IMR-90 (cell line): Measurements from ENCODE around the gene CYP2B6. TPM values are rescaled to one million over a fixed set of nuclear protein-coding genes. Genes with fewer than 3 reads are reported as not detected.

ENCODE experiments used
- ATAC-seq: fragments of 200-7000 bp; cut with Tn5 transposase; 2 replicates; pipeline ENCODE4 v1.9.1; 2020; ENCODE audit warnings: low read depth, mild to moderate bottlenecking, moderate library complexity
- BruUV-seq: library from RNA; stranded (reverse); fragments of 400-500 nt; replicated peaks from 2 replicates; lab custom pipeline; 2021; lab: Mats Ljungman, UMichigan
- CTCF ChIA-PET: fragments of 300-600 bp; formaldehyde crosslinking; extraction: SDS; loops from one replicate; lab custom pipeline; 2021; ENCODE audit warnings: antibody characterized with exemption; lab: Yijun Ruan, JAX
- POLR2A ChIA-PET: fragments of 300-600 bp; sonication (Branson Sonifier 250); formaldehyde crosslinking; loops from one replicate; lab custom pipeline; 2022; ENCODE audit warnings: antibody characterized with exemption; ENCODE audit not compliant: unreplicated experiment; lab: Charles Lee
- DNase-seq: peaks from one replicate; pipeline ENCODE4 v3.0.0; 2013
- H2AFZ ChIP-seq: replicated peaks from 2 replicates; pipeline ENCODE3; 2013; ENCODE audit warnings: low read length, mild to moderate bottlenecking; ENCODE audit not compliant: poor library complexity
- H2AK5ac ChIP-seq: 2 replicates; pipeline ENCODE4 v1.6.1; 2013; ENCODE audit warnings: low read depth, low read length, inconsistent platforms
- H2AK9ac ChIP-seq: replicated peaks from 2 replicates; pipeline ENCODE3; 2013; ENCODE audit warnings: mild to moderate bottlenecking, low read depth, low read length, moderate library complexity; ENCODE audit not compliant: poor library complexity
- H2BK120ac ChIP-seq: 2 replicates; pipeline ENCODE4 v1.6.1; 2013; ENCODE audit warnings: low read depth, low read length, inconsistent platforms
- H2BK15ac ChIP-seq: 3 replicates; pipeline ENCODE4 v1.6.1; 2013; ENCODE audit warnings: low read depth, low read length, inconsistent platforms
- H2BK20ac ChIP-seq: 2 replicates; pipeline ENCODE4 v1.6.1; 2013; ENCODE audit warnings: low read depth, mild to moderate bottlenecking, inconsistent platforms, low read length, moderate library complexity
- H2BK5ac ChIP-seq: 2 replicates; pipeline ENCODE4 v1.6.1; 2013; ENCODE audit warnings: mild to moderate bottlenecking, low read depth, low read length, inconsistent platforms; ENCODE audit not compliant: poor library complexity, severe bottlenecking
- H3K14ac ChIP-seq: replicated peaks from 2 replicates; pipeline ENCODE4 v1.6.1; 2013; ENCODE audit warnings: low read depth, low read length, inconsistent platforms
- H3K18ac ChIP-seq: 2 replicates; pipeline ENCODE4 v1.6.1; 2013; ENCODE audit warnings: low read depth, low read length, control low read depth
- H3K23ac ChIP-seq: 2 replicates; pipeline ENCODE4 v1.6.1; 2013; ENCODE audit warnings: low read depth, low read length, inconsistent platforms
- H3K27ac ChIP-seq: 2 replicates; pipeline ENCODE4 v1.5.1; 2013; ENCODE audit warnings: mild to moderate bottlenecking, control low read depth, low read length; ENCODE audit not compliant: insufficient read depth
- H3K27me3 ChIP-seq: 2 replicates; pipeline ENCODE4 v1.6.1; 2013; ENCODE audit warnings: low read length; ENCODE audit not compliant: control insufficient read depth, insufficient read depth
- H3K36me3 ChIP-seq: 2 replicates; pipeline ENCODE4 v1.6.1; 2013; ENCODE audit warnings: low read length, mixed read lengths; ENCODE audit not compliant: control insufficient read depth, insufficient read depth
- H3K4ac ChIP-seq: 2 replicates; pipeline ENCODE4 v1.6.1; 2013; ENCODE audit warnings: low read depth, low read length, inconsistent platforms
- H3K4me1 ChIP-seq: 2 replicates; pipeline ENCODE4 v1.6.1; 2013; ENCODE audit warnings: low read length, mixed read lengths; ENCODE audit not compliant: control insufficient read depth, insufficient read depth
- H3K4me2 ChIP-seq: 2 replicates; pipeline ENCODE4 v1.6.1; 2013; ENCODE audit warnings: low read depth, mild to moderate bottlenecking, control low read depth, low read length, moderate library complexity
- H3K4me3 ChIP-seq: 2 replicates; pipeline ENCODE4 v1.5.1; 2013; ENCODE audit warnings: low read depth, mild to moderate bottlenecking, control low read depth, low read length, moderate library complexity; ENCODE audit not compliant: insufficient read depth
- H3K56ac ChIP-seq: 2 replicates; pipeline ENCODE4 v1.6.1; 2013; ENCODE audit warnings: low read length, inconsistent platforms; ENCODE audit not compliant: insufficient read depth; ENCODE audit errors: extremely low read depth
- H3K79me1 ChIP-seq, 2 experiments: 2 replicates each; pipeline ENCODE4 v1.6.1; 2013; ENCODE audit warnings: low read length in 2 of 2, inconsistent platforms in 1 of 2, low read depth in 1 of 2
- H3K9ac ChIP-seq: 2 replicates; pipeline ENCODE4 v1.6.1; 2013; ENCODE audit warnings: low read depth, low read length, control low read depth
- H3K9me1 ChIP-seq: 2 replicates; pipeline ENCODE4 v1.6.1; 2013; ENCODE audit warnings: low read length, inconsistent platforms; ENCODE audit not compliant: insufficient read depth
- H3K9me3 ChIP-seq: 2 replicates; pipeline ENCODE4 v1.6.1; 2013; ENCODE audit warnings: low read length; ENCODE audit not compliant: control insufficient read depth, insufficient read depth
- H4K20me1 ChIP-seq: 2 replicates; pipeline ENCODE4 v1.6.1; 2013; ENCODE audit warnings: low read length, inconsistent platforms; ENCODE audit not compliant: insufficient read depth
- H4K5ac ChIP-seq: 2 replicates; pipeline ENCODE4 v1.6.1; 2013; ENCODE audit warnings: mild to moderate bottlenecking, low read depth, low read length, control low read depth
- H4K8ac ChIP-seq, 2 experiments: 2 replicates each; pipeline ENCODE4 v1.6.1; 2013; ENCODE audit warnings: low read depth in 2 of 2, low read length in 2 of 2, control low read depth in 1 of 2, inconsistent platforms in 1 of 2
- H4K91ac ChIP-seq: 2 replicates; pipeline ENCODE4 v1.6.1; 2013; ENCODE audit warnings: low read depth, low read length, inconsistent platforms; ENCODE audit not compliant: insufficient read depth
- BHLHE40 ChIP-seq: fragments of 150-350 bp; IDR thresholded peaks from 2 replicates; pipeline ENCODE4 v1.6.1; 2016; ENCODE audit warnings: mild to moderate bottlenecking, low read depth, low read length
- CEBPB ChIP-seq: IDR thresholded peaks from 2 replicates; pipeline ENCODE4 v1.6.1; 2012; ENCODE audit warnings: low read depth, low read length, improper control_type of control experiment
- FOS ChIP-seq: fragments of 150-350 bp; IDR thresholded peaks from 2 replicates; pipeline ENCODE4 v1.6.1; 2016; ENCODE audit warnings: low read depth, low read length
- MAFK ChIP-seq: IDR thresholded peaks from 2 replicates; pipeline ENCODE4 v1.6.1; 2012; ENCODE audit warnings: low read depth, low read length, improper control_type of control experiment
- MAZ ChIP-seq: IDR thresholded peaks from 2 replicates; pipeline ENCODE4 v1.6.1; 2012; ENCODE audit warnings: low read depth, mild to moderate bottlenecking, low read length, improper control_type of control experiment, moderate library complexity, borderline replicate concordance
- MXI1 ChIP-seq: IDR thresholded peaks from 2 replicates; pipeline ENCODE4 v1.6.1; 2012; ENCODE audit warnings: low read depth, mild to moderate bottlenecking, low read length, moderate library complexity, borderline replicate concordance
- NFE2L2 ChIP-seq: fragments of 150-350 bp; IDR thresholded peaks from 2 replicates; pipeline ENCODE4 v1.6.1; 2016; ENCODE audit warnings: low read depth, mild to moderate bottlenecking, low read length
- POLR2A ChIP-seq: IDR thresholded peaks from 2 replicates; pipeline ENCODE4 v1.6.1; 2012; ENCODE audit warnings: mild to moderate bottlenecking, low read depth, low read length
- RAD21 ChIP-seq: IDR thresholded peaks from 2 replicates; pipeline ENCODE4 v1.6.1; 2012; ENCODE audit warnings: low read length, improper control_type of control experiment
- RCOR1 ChIP-seq: IDR thresholded peaks from 2 replicates; pipeline ENCODE4 v1.6.1; 2012; ENCODE audit warnings: mild to moderate bottlenecking, low read length, improper control_type of control experiment; ENCODE audit not compliant: insufficient replicate concordance
- RFX5 ChIP-seq: IDR thresholded peaks from 2 replicates; pipeline ENCODE4 v1.8.0; 2012; ENCODE audit warnings: low read depth, mild to moderate bottlenecking, low read length, moderate library complexity
- SMC3 ChIP-seq: fragments of 150-350 bp; IDR thresholded peaks from 2 replicates; pipeline ENCODE4 v1.6.1; 2016; ENCODE audit warnings: low read depth, mild to moderate bottlenecking, antibody characterized with exemption, low read length, moderate library complexity
- WGBS, 2 experiments: methylation state at CpG; one replicate each; pipeline versions ENCODE4 v1.1.5 to v1.1.7; 2013; ENCODE audit warnings: missing lambda C conversion rate in 2 of 2; ENCODE audit not compliant: insufficient read length in 1 of 2; ENCODE audit errors: extremely low coverage in 2 of 2; 5-methylcytosine and 5-hydroxymethylcytosine counted together
- dilution Hi-C: fragments of 300-500 bp; cut with HindIII; formaldehyde crosslinking; loops from one replicate; pipeline ENCODE4 v1.14.3; 2018; ENCODE audit warnings: low sequenced_read_pairs; ENCODE audit not compliant: unreplicated experiment
- in situ Hi-C: fragments of 300-500 bp; cut with MboI; formaldehyde crosslinking; loops from 3 replicates; pipeline ENCODE4 v1.14.3; 2019; ENCODE audit warnings: low sequenced_read_pairs, inconsistent platforms, mixed read lengths
- intact Hi-C: fragments of 100-400 bp; cut with micrococcal nuclease; formaldehyde crosslinking; loops from 2 replicates; pipeline ENCODE4 v1.10.0; 2022
- polyA plus RNA-seq, 3 experiments: library from polyadenylated mRNA; depleted of rRNA; stranded (reverse); fragments of >200 nt; gene quantifications; 2 replicates each; pipeline ENCODE4 v1.2.3, GENCODE V29; 2012; ENCODE audit warnings: low replicate concordance in 1 of 3
- total RNA-seq: library from RNA; depleted of rRNA; stranded (reverse); fragments of >200 nt; gene quantifications from 2 replicates; pipeline ENCODE4 v1.2.3, GENCODE V29; 2012
- TF ChIP-seq, protein P1 (sequence below): conservative IDR thresholded peaks from 2 replicates; pipeline ENCODE4 v1.5.1; 2012; ENCODE audit warnings: mild to moderate bottlenecking, low read depth, low read length, improper control_type of control experiment
- TF ChIP-seq, protein P2 (sequence below): fragments of 150-350 bp; IDR thresholded peaks from 2 replicates; pipeline ENCODE4 v1.6.1; 2016; ENCODE audit warnings: low read depth, mild to moderate bottlenecking, low read length, moderate library complexity, borderline replicate concordance

The CYP2B6 gene
- total and polyA plus RNA-seq, 2 of the 4 experiments (the other 2 are of a cell fraction) = not detected

DNA sequence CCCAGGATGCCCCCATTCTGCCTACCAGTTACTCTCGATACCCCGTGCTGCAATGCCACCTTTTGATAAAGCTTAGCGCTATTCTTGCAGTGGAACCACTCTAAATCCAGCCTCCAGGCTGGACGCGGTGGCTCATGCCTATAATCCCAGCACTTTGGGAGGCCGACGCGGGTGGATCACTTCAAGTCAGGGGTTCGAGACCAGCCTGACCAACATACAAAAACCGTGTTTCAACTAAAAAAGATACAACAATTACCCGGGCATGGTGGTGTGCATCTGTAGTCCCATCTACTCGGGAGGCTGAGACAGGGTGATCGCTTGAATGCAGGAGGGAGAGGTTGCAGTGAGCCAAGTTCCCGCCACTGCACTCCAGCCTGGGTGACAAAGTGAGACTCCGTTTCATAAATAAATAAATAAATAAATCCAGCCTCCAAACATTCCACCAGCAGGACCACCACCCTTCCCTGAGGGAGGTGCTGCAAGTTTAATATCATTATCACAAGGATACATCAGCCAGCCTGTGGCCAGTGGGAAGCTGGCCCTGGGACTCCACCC, 27.7 kb downstream of the CYP2B6 start:
- H2BK5ac ChIP-seq = no peak overlapping the region
- H3K14ac ChIP-seq = no peak overlapping the region
- no peak overlapping the region for H2BK120ac ChIP-seq
- DNase-seq (no peak), ATAC-seq (no peak)
- H3K9me3 ChIP-seq = no peaks in the 10 kb centered on the region
- no peak overlapping the region for H3K4ac ChIP-seq
- H4K8ac ChIP-seq = no peak overlapping the region
- POLR2A ChIA-PET = no interaction called here
- H2AK9ac ChIP-seq = no peak overlapping the region
- no peak overlapping the region for H4K91ac ChIP-seq
- no peak overlapping the region for H2BK20ac ChIP-seq
- no peaks in the 10 kb centered on the region for H3K79me1 ChIP-seq
- no peaks in the 10 kb centered on the region for H3K4me1 ChIP-seq
- H3K18ac ChIP-seq = no peak overlapping the region
- no peak overlapping the region for H2AFZ ChIP-seq
- BruUV-seq = no TSS peak
- no peak overlapping the region for H2AK5ac ChIP-seq
- intact Hi-C loops (no loop called here), dilution Hi-C loops (no loop called here), in situ Hi-C loops (no loop called here)
- 95% methylated on average over 5 of the region's 15 CpGs; no CpG with 5 or more reads in 1 of the 2 experiments for WGBS, 2 experiments
- H3K56ac ChIP-seq = no peak overlapping the region
- H3K23ac ChIP-seq = no peak overlapping the region
- no peaks in the 10 kb centered on the region for H3K36me3 ChIP-seq
- CTCF ChIA-PET = no interaction called here
- no peaks in the 10 kb centered on the region for H3K27me3 ChIP-seq
- H4K5ac ChIP-seq = no peak overlapping the region
- no peak overlapping the region for H3K4me2 ChIP-seq
- H3K9ac ChIP-seq = no peak overlapping the region
- H2BK15ac ChIP-seq = no peak overlapping the region
- TF ChIP-seq RAD21 (no peak), CEBPB (no peak), POLR2A (no peak), BHLHE40 (no peak), RCOR1 (no peak), MXI1 (no peak), NFE2L2 (no peak), MAFK (no peak), FOS (no peak), RFX5 (no peak), MAZ (no peak), SMC3 (no peak)
- TF ChIP-seq, protein P1, sequence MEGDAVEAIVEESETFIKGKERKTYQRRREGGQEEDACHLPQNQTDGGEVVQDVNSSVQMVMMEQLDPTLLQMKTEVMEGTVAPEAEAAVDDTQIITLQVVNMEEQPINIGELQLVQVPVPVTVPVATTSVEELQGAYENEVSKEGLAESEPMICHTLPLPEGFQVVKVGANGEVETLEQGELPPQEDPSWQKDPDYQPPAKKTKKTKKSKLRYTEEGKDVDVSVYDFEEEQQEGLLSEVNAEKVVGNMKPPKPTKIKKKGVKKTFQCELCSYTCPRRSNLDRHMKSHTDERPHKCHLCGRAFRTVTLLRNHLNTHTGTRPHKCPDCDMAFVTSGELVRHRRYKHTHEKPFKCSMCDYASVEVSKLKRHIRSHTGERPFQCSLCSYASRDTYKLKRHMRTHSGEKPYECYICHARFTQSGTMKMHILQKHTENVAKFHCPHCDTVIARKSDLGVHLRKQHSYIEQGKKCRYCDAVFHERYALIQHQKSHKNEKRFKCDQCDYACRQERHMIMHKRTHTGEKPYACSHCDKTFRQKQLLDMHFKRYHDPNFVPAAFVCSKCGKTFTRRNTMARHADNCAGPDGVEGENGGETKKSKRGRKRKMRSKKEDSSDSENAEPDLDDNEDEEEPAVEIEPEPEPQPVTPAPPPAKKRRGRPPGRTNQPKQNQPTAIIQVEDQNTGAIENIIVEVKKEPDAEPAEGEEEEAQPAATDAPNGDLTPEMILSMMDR = no peak
- TF ChIP-seq, protein P2, sequence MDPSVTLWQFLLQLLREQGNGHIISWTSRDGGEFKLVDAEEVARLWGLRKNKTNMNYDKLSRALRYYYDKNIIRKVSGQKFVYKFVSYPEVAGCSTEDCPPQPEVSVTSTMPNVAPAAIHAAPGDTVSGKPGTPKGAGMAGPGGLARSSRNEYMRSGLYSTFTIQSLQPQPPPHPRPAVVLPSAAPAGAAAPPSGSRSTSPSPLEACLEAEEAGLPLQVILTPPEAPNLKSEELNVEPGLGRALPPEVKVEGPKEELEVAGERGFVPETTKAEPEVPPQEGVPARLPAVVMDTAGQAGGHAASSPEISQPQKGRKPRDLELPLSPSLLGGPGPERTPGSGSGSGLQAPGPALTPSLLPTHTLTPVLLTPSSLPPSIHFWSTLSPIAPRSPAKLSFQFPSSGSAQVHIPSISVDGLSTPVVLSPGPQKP = no peak
- H4K20me1 ChIP-seq = no peaks in the 10 kb centered on the region
- H3K9me1 ChIP-seq = no peaks in the 10 kb centered on the region
- H3K27ac ChIP-seq = no peak overlapping the region
- no peak overlapping the region for H3K4me3 ChIP-seq
